ENCODE results near the gene GVQW3.

DNA sequence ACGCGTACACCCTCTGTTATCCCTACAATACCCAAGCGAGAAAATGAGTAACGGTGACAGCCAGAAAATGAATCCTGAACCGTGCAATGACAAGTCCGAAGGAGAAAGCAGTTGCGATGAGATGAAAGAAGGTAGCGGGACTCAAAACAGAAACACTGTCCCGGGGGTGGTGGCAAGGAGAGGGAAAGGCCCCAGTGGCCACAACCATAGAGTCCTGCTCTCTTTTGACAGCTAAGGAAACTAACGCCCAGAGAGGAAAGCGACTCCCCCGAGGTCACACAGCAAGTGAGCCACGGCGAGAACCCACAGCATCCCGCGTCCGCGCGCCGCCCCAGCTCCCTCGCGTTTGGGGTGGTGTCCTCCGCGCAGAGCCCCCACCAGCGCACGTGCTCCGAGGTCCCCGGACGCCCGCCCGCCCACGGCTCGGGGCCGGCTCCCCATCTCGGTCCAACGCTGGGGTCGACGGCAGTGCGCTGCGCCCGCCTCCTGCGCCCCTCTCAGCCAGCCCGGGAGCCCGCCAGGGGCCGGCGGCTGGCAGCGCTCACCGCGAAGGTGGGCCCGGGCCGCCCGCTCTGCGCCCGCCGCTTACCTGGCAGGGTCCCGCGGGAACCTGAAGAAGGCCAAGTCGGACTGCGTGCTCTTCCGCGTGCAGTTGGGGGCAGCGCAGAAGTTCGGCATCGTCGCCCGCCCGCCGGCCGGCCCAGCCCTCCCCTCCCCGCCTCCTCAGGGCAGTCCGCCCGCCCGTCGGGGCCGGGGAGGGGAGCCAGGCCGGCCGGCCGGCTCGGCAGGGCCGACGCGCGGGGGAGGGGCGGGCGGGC lies 755 bp upstream of the GVQW3 start:
- TF ChIP-seq YY1 (IDR thresholded peaks at IDR 0.05; ENCODE audit: insufficient read depth, insufficient read length) (no peak), ZNF274 (IDR thresholded peaks at IDR 0.05; ENCODE audit: low read depth, low read length) (no peak)
